Esophagus squamous epithelium (tissue), 5 donors: ENCODE data around the gene TRO. TPM values are rescaled to one million over a fixed set of nuclear protein-coding genes. Genes with fewer than 3 reads are reported as not detected.

Experiments used
- DNase-seq: peaks from one replicate; lab custom pipeline; 2025; lab: John Stamatoyannopoulos, UW
- H3K27ac ChIP-seq, 4 donors: fragments of 200-600 bp; sonication (generic); one replicate each; pipeline ENCODE4 v1.5.1; 2016 to 2019; ENCODE audit warnings: mild to moderate bottlenecking in 1 of 4
- H3K27me3 ChIP-seq, 4 donors: fragments of 200-600 bp; sonication (generic); 1 replicate in 3 of 4; 2 replicates in 1 of 4; pipeline versions ENCODE4 v1.5.1 to v1.6.0; 2017 to 2021; ENCODE audit warnings: antibody characterized with exemption in 1 of 4
- H3K36me3 ChIP-seq, 3 donors: fragments of 200-600 bp; sonication (generic); one replicate each; pipeline ENCODE4 v1.5.1; 2016 to 2019
- H3K4me1 ChIP-seq, 3 donors: fragments of 200-600 bp; sonication (generic); one replicate each; pipeline ENCODE4 v1.5.1; 2017 to 2019
- H3K4me3 ChIP-seq, 4 donors: fragments of 200-600 bp; sonication (generic); 1 replicate in 3 of 4; 2 replicates in 1 of 4; pipeline ENCODE4 v1.5.1; 2016 to 2019; ENCODE audit warnings: mild to moderate bottlenecking in 2 of 4, moderate library complexity in 1 of 4
- H3K9me3 ChIP-seq, 3 donors: fragments of 200-600 bp; sonication (generic); one replicate each; pipeline ENCODE4 v1.5.1; 2016 to 2019
- POLR2A ChIP-seq, 4 donors: fragments of 450-650 bp; IDR thresholded peaks; one replicate each; pipeline ENCODE4 v1.6.1; 2017; ENCODE audit warnings: antibody characterized with exemption in 4 of 4, mild to moderate bottlenecking in 4 of 4, moderate library complexity in 3 of 4
- WGBS, 2 donors: methylation state at CpG; one replicate each; pipeline ENCODE4 v1.1.5; 2018; 5-methylcytosine and 5-hydroxymethylcytosine counted together
- intact Hi-C: fragments of 100-400 bp; cut with DNase I; formaldehyde crosslinking; loops from one replicate; pipeline ENCODE4 v1.15.0; 2022
- total RNA-seq, 4 donors: library from RNA; depleted of rRNA; stranded (reverse); fragments of >200 nt; gene quantifications; one replicate each; pipeline ENCODE4 v1.1.0, GENCODE V29; 2016
- TF ChIP-seq, protein P1 (sequence below), 6 experiments: fragments of 450-650 bp in 4 of 6; fragments of 200-600 bp in 2 of 6; sonication (generic) in 2 of 6; IDR thresholded peaks; one replicate each; pipeline ENCODE4 v1.5.1; 2016 to 2019; ENCODE audit warnings: antibody characterized with exemption in 6 of 6, mild to moderate bottlenecking in 4 of 6, moderate library complexity in 4 of 6
- donor health status: DM: yes; HTN: yes; CAD: no.

TRO gene
- total RNA-seq, 4 donors from 2014 or later: 0.70 to 44.4 (median 6.1) TPM

DNA sequence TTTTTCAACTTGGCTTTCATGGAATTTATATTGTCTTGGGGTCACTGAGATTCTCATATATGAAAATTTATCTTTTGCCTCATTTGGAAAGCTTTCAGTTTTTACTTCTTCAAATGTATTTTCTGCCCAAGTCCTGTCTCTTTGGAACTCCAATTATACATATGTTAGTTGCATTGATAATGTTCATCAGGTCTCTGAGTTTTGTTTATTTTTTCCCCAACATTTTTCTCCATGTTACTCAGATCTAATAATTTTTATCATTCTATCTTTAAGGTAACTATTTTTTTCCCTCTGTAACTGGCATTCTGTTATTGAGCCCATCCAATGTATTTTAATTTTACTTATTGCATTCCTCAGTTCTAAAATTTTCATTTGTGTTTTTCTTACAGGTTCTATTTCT lies 10.7 kb upstream of the TRO start:
- no peak overlapping the region for H3K27ac ChIP-seq
- intact Hi-C loops: no loop called here
- TF ChIP-seq, protein P1, sequence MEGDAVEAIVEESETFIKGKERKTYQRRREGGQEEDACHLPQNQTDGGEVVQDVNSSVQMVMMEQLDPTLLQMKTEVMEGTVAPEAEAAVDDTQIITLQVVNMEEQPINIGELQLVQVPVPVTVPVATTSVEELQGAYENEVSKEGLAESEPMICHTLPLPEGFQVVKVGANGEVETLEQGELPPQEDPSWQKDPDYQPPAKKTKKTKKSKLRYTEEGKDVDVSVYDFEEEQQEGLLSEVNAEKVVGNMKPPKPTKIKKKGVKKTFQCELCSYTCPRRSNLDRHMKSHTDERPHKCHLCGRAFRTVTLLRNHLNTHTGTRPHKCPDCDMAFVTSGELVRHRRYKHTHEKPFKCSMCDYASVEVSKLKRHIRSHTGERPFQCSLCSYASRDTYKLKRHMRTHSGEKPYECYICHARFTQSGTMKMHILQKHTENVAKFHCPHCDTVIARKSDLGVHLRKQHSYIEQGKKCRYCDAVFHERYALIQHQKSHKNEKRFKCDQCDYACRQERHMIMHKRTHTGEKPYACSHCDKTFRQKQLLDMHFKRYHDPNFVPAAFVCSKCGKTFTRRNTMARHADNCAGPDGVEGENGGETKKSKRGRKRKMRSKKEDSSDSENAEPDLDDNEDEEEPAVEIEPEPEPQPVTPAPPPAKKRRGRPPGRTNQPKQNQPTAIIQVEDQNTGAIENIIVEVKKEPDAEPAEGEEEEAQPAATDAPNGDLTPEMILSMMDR (IDR thresholded peaks at IDR 0.05): no peak
- TF ChIP-seq POLR2A (IDR thresholded peaks at IDR 0.05): no peak

DNA sequence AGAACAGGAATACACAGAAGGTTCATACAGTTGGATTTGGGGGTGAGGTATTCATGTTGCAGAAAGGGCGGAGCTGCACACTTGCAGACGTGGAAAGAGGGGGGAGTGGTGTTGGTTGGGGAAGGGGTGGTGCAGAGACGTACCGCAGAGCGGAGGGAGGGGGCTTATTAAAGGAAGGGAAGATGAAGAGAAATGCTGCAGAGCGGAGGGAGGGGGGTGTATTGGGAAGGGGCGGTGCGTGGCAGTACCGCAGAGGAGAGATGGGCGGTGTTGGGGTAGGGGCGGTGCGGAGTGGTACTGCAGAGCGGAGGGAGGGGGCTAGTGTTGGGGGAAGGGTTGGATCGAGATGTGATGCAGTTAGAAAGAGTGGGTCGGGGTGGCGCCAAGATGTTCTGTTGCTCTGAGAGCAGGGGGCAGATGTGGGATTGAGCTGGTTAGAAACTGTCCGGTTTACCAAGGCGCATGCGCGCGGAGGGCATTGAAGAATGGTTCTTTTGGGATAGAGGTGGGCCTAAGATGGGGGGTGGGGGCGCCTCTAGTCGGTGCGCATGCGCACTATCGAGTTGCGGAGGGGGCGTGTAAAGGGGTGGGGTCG lies 900 bp downstream of the TRO start:
- WGBS, 2 donors: 2 to 49% methylated on average over 15 to 27 of the region's 29 CpGs
- intact Hi-C loops: no loop called here
- no peak for DNase-seq
- Histone ChIP-seq H3K36me3 (no peaks in the 10 kb centered on the region), H3K9me3 (no peaks in the 10 kb centered on the region), H3K27me3 (no peaks in the 10 kb centered on the region), H3K27ac (peak overlapping the region in 3 of 4 donors; percentile 33 to 44 (median 34)), H3K4me3 (peak overlapping the region; percentile 23 to 67 (median 47)), H3K4me1 (peaks cover 0 to 7% (median 0%) of the 10 kb centered on the region in 3 donors)
- TF ChIP-seq POLR2A (IDR thresholded peaks at IDR 0.05): no peak
- TF ChIP-seq, protein P1 (IDR thresholded peaks at IDR 0.05): no peak

More for the DNA sequence above, 10.7 kb upstream of the TRO start:
- H3K4me1 ChIP-seq: no peaks in the 10 kb centered on the region
- no peaks in the 10 kb centered on the region for H3K36me3 ChIP-seq
- no peak for DNase-seq
- H3K9me3 ChIP-seq: no peaks in the 10 kb centered on the region
- no peaks in the 10 kb centered on the region for H3K27me3 ChIP-seq
- H3K4me3 ChIP-seq: no peak overlapping the region

DNA sequence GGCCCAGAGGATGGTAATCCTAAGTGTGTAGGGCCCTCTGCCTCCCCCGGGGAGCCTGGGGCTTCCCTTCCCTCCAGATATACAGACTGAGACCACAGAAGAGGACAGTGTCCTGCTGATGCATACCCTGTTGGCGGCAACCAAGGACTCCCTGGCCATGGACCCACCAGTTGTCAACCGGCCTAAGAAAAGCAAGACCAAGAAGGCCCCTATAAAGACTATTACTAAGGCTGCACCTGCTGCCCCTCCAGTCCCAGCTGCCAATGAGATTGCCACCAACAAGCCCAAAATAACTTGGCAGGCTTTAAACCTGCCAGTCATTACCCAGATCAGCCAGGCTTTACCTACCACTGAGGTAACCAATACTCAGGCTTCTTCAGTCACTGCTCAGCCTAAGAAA lies 1.9 kb downstream of the TRO start:
- DNase-seq: no peak
- H3K4me1 ChIP-seq: peaks cover 0 to 7% (median 0%) of the 10 kb centered on the region in 3 donors
- no peaks in the 10 kb centered on the region for H3K27me3 ChIP-seq
- H3K9me3 ChIP-seq: no peaks in the 10 kb centered on the region
- H3K4me3 ChIP-seq: no peak overlapping the region
- intact Hi-C loops: no loop called here
- TF ChIP-seq, protein P1 (IDR thresholded peaks at IDR 0.05): no peak
- TF ChIP-seq POLR2A (IDR thresholded peaks at IDR 0.05): no peak
- no CpG with 5 or more reads among the region's 3 CpGs for WGBS, 2 donors
- H3K27ac ChIP-seq: no peak overlapping the region
- no peaks in the 10 kb centered on the region for H3K36me3 ChIP-seq

DNA sequence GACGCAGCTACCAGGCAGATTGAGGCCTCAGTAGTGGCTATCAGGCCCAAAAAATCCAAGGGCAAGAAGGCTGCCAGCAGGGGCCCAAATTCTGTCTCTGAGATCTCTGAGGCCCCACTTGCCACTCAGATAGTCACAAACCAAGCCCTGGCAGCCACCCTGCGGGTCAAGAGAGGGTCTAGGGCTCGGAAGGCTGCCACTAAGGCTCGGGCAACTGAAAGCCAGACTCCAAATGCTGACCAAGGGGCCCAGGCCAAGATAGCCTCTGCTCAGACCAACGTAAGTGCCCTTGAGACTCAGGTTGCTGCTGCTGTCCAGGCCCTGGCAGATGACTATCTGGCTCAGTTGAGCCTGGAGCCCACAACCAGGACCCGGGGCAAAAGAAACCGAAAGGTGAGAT lies 2.8 kb downstream of the TRO start:
- TF ChIP-seq POLR2A (IDR thresholded peaks at IDR 0.05): no peak
- TF ChIP-seq, protein P1 (IDR thresholded peaks at IDR 0.05): no peak
- WGBS, 2 donors: 85 to 88% methylated on average over 2 to 5 of the region's 7 CpGs
- DNase-seq: no peak
- Histone ChIP-seq H3K4me1 (peaks cover 0 to 7% (median 0%) of the 10 kb centered on the region in 3 donors), H3K27ac (no peak overlapping the region), H3K36me3 (no peaks in the 10 kb centered on the region), H3K9me3 (no peaks in the 10 kb centered on the region), H3K27me3 (no peaks in the 10 kb centered on the region), H3K4me3 (no peak overlapping the region)
- intact Hi-C loops: no loop called here

DNA sequence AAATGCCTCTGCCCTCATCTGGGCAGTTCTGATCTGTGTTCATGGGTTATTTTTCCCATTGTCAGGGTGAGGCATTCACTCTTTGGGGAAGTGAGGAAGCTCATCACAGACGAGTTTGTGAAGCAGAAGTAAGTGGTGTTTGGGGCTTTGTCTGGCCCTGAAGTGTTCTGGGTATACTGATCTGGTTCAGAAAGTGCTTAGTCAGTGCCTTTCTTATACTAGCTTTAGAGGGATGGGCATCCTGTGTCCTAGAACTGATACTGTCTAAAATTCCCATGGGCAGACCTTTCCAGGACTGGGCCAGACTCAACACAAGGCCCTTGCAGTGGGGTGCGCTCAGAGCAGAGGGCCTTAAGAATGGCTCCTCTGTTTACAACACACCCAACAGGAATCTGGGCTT lies 6.4 kb downstream of the TRO start:
- peaks cover 0 to 4% (median 0%) of the 10 kb centered on the region in 3 donors for H3K4me1 ChIP-seq
- no peaks in the 10 kb centered on the region for H3K27me3 ChIP-seq
- 37% methylated on average over 2 of the region's 2 CpGs; no CpG with 5 or more reads in 1 of the 2 donors for WGBS, 2 donors
- no peak for DNase-seq
- no peaks in the 10 kb centered on the region for H3K9me3 ChIP-seq
- no peak for TF ChIP-seq POLR2A (IDR thresholded peaks at IDR 0.05)
- TF ChIP-seq, protein P1 (IDR thresholded peaks at IDR 0.05): no peak
- no peak overlapping the region for H3K4me3 ChIP-seq
- H3K36me3 ChIP-seq: peaks cover 0 to 8% (median 0%) of the 10 kb centered on the region in 3 donors
- intact Hi-C loops: no loop called here
- no peak overlapping the region for H3K27ac ChIP-seq
